Sigmoid colon (tissue), 4 donors: ENCODE data around the gene TAMM41.
"Not testable (repeated sequence)": the region's sequence is repeated elsewhere in the genome, so short reads cannot be mapped to it uniquely, and the experiment has no call there.

Source experiments
- CTCF ChIP-seq, 4 experiments: fragments of 450-650 bp in 3 of 4; fragments of 200-600 bp in 1 of 4; IDR thresholded peaks; one replicate each; pipeline ENCODE4 v1.5.1; 2016 to 2019; ENCODE audit warnings: antibody characterized with exemption in 4 of 4, mild to moderate bottlenecking in 3 of 4, moderate library complexity in 2 of 4
- EP300 ChIP-seq, 4 donors: sonication (generic); formaldehyde crosslinking; IDR thresholded peaks; one replicate each; pipeline ENCODE4 v1.6.1; 2017; ENCODE audit warnings: antibody characterized with exemption in 4 of 4
- POLR2A ChIP-seq, 2 donors: fragments of 450-650 bp; IDR thresholded peaks; one replicate each; pipeline ENCODE4 v1.6.1; 2016; ENCODE audit warnings: antibody characterized with exemption in 2 of 2, mild to moderate bottlenecking in 2 of 2, moderate library complexity in 2 of 2
- POLR2AphosphoS5 ChIP-seq, 4 donors: sonication (generic); formaldehyde crosslinking; IDR thresholded peaks; one replicate each; pipeline ENCODE4 v1.6.1; 2017; ENCODE audit warnings: antibody characterized with exemption in 4 of 4

- TF ChIP-seq POLR2A, CTCF, POLR2AphosphoS5, EP300 (IDR thresholded peaks at IDR 0.05): not testable (repeated sequence)
These were observed 13.5 kb upstream of the TAMM41 start for GRCh38 chr3:11860213-11860612.
